ENCODE data around the gene RDM1. TPM values are rescaled to one million over a fixed set of nuclear protein-coding genes. Genes with fewer than 3 reads are reported as not detected.

The RDM1 gene
- total and polyA plus RNA-seq, 2 experiments from 2014 or later, result 3.9 to 8.8 TPM

DNA sequence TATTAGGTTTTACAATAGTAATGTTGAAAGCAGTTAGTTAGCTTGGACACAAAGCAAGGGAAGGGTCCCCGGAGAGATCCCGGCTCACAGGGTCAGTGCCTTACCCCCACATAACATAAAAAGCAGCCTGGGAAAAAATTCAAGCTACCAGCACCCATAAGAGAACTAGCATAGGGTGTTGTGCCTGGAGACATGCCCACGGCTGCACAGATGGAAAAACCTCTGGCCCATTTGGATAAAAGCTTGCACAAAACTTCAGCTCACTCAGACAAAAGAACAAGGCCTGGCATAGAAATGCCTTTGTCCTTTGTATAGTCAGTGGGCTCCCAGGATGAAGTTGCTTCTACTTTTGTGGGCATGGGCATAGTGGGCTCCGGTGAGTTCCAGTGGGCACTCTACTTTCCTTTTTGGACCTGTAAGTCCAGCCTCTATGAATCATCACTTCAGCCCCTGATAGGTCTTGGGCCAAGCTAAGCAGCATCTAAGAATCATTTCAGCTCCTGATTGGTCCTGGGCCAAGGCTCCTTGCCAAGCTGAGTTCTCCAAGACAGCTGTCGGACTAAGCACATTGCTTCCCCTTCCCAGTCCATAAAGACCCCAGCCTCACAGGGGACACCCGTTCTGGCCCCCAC is 1.3 kb upstream of the RDM1 start:
- Histone ChIP-seq H3K4me1 (ENCODE audit: insufficient read depth) (peaks cover 12% of the 10 kb centered on the region), H4K20me1 (replicated peaks; ENCODE audit: insufficient read depth) (no peaks in the 10 kb centered on the region), H3K4me3 (no peak overlapping the region), H3K27ac (ENCODE audit: low read depth) (no peak overlapping the region), H2AFZ (peak overlapping the region; percentile 56; the same call in 1 of the 2 replicates), H3F3A (replicated peaks; ENCODE audit: low read depth) (no peaks in the 10 kb centered on the region), H3K9me2 (ENCODE audit: insufficient read depth) (no peaks in the 10 kb centered on the region), H3K36me3 (ENCODE audit: insufficient read depth) (no peaks in the 10 kb centered on the region), H3K79me2 (replicated peaks; ENCODE audit: insufficient read depth) (no peaks in the 10 kb centered on the region), H3K27me3 (ENCODE audit: insufficient read depth) (peaks cover 4% of the 10 kb centered on the region; the same call in 1 of the 2 replicates), H3K4me2 (peak overlapping the region; percentile 80)
- Mint-ChIP-seq H3K27ac (no peak overlapping the region), H3K4me3 (0 out of 3 replicates have a peak overlapping the region, but pooled peaks have one; percentile 86), H3K9me3 (no peaks in the 10 kb centered on the region), H3K27me3 (ENCODE audit: insufficient read depth, low read depth, poor library complexity) (peaks cover 5% of the 10 kb centered on the region), H3K36me3 (ENCODE audit: low read depth) (no peaks in the 10 kb centered on the region), H3K4me1 (peaks cover 28% of the 10 kb centered on the region)
- DNase-seq (ENCODE audit: low spot score), result no peak
- no peak for ATAC-seq
- TF ChIP-seq EZH2 (IDR thresholded peaks at IDR 0.05; ENCODE audit: low read depth, unreplicated experiment), result no peak
- no peak for TF ChIP-seq STAT1 (IDR thresholded peaks at IDR 0.05; ENCODE audit: unreplicated experiment)
- TF ChIP-seq JUNB (IDR thresholded peaks at IDR 0.05; ENCODE audit: unreplicated experiment), result no peak
- no peak for TF ChIP-seq EZH2phosphoT487 (IDR thresholded peaks at IDR 0.05; ENCODE audit: unreplicated experiment)
- TF ChIP-seq, protein P1, sequence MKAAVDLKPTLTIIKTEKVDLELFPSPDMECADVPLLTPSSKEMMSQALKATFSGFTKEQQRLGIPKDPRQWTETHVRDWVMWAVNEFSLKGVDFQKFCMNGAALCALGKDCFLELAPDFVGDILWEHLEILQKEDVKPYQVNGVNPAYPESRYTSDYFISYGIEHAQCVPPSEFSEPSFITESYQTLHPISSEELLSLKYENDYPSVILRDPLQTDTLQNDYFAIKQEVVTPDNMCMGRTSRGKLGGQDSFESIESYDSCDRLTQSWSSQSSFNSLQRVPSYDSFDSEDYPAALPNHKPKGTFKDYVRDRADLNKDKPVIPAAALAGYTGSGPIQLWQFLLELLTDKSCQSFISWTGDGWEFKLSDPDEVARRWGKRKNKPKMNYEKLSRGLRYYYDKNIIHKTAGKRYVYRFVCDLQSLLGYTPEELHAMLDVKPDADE (IDR thresholded peaks at IDR 0.05), result no peak
- TF ChIP-seq, protein P2, sequence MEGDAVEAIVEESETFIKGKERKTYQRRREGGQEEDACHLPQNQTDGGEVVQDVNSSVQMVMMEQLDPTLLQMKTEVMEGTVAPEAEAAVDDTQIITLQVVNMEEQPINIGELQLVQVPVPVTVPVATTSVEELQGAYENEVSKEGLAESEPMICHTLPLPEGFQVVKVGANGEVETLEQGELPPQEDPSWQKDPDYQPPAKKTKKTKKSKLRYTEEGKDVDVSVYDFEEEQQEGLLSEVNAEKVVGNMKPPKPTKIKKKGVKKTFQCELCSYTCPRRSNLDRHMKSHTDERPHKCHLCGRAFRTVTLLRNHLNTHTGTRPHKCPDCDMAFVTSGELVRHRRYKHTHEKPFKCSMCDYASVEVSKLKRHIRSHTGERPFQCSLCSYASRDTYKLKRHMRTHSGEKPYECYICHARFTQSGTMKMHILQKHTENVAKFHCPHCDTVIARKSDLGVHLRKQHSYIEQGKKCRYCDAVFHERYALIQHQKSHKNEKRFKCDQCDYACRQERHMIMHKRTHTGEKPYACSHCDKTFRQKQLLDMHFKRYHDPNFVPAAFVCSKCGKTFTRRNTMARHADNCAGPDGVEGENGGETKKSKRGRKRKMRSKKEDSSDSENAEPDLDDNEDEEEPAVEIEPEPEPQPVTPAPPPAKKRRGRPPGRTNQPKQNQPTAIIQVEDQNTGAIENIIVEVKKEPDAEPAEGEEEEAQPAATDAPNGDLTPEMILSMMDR (conservative IDR thresholded peaks at IDR 0.05; ENCODE audit: low read depth in 2 of 2), result no peak
- TF ChIP-seq ZNF114 (CRISPR knock-in tag; IDR thresholded peaks at IDR 0.05), result no peak
- TF ChIP-seq, protein P3, sequence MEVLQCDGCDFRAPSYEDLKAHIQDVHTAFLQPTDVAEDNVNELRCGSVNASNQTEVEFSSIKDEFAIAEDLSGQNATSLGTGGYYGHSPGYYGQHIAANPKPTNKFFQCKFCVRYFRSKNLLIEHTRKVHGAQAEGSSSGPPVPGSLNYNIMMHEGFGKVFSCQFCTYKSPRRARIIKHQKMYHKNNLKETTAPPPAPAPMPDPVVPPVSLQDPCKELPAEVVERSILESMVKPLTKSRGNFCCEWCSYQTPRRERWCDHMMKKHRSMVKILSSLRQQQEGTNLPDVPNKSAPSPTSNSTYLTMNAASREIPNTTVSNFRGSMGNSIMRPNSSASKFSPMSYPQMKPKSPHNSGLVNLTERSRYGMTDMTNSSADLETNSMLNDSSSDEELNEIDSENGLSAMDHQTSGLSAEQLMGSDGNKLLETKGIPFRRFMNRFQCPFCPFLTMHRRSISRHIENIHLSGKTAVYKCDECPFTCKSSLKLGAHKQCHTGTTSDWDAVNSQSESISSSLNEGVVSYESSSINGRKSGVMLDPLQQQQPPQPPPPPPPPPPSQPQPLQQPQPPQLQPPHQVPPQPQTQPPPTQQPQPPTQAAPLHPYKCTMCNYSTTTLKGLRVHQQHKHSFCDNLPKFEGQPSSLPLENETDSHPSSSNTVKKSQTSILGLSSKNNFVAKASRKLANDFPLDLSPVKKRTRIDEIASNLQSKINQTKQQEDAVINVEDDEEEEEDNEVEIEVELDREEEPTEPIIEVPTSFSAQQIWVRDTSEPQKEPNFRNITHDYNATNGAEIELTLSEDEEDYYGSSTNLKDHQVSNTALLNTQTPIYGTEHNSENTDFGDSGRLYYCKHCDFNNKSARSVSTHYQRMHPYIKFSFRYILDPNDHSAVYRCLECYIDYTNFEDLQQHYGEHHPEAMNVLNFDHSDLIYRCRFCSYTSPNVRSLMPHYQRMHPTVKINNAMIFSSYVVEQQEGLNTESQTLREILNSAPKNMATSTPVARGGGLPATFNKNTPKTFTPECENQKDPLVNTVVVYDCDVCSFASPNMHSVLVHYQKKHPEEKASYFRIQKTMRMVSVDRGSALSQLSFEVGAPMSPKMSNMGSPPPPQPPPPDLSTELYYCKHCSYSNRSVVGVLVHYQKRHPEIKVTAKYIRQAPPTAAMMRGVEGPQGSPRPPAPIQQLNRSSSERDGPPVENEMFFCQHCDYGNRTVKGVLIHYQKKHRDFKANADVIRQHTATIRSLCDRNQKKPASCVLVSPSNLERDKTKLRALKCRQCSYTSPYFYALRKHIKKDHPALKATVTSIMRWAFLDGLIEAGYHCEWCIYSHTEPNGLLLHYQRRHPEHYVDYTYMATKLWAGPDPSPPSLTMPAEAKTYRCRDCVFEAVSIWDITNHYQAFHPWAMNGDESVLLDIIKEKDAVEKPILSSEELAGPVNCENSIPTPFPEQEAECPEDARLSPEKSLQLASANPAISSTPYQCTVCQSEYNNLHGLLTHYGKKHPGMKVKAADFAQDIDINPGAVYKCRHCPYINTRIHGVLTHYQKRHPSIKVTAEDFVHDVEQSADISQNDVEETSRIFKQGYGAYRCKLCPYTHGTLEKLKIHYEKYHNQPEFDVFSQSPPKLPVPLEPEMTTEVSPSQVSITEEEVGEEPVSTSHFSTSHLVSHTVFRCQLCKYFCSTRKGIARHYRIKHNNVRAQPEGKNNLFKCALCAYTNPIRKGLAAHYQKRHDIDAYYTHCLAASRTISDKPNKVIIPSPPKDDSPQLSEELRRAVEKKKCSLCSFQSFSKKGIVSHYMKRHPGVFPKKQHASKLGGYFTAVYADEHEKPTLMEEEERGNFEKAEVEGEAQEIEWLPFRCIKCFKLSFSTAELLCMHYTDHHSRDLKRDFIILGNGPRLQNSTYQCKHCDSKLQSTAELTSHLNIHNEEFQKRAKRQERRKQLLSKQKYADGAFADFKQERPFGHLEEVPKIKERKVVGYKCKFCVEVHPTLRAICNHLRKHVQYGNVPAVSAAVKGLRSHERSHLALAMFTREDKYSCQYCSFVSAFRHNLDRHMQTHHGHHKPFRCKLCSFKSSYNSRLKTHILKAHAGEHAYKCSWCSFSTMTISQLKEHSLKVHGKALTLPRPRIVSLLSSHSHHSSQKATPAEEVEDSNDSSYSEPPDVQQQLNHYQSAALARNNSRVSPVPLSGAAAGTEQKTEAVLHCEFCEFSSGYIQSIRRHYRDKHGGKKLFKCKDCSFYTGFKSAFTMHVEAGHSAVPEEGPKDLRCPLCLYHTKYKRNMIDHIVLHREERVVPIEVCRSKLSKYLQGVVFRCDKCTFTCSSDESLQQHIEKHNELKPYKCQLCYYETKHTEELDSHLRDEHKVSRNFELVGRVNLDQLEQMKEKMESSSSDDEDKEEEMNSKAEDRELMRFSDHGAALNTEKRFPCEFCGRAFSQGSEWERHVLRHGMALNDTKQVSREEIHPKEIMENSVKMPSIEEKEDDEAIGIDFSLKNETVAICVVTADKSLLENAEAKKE (CRISPR knock-in tag; IDR thresholded peaks at IDR 0.05), result no peak
- no peak for TF ChIP-seq POLR2AphosphoS5 (IDR thresholded peaks at IDR 0.05; ENCODE audit: low read depth)
- TF ChIP-seq CREB1 (CRISPR knock-in tag; IDR thresholded peaks at IDR 0.05; ENCODE audit: low read depth), result no peak
